ENCODE measurements around the gene APBB1IP.

Gene APBB1IP

GRCh38 chr10:26508016-26508415 lies 69.9 kb downstream of the APBB1IP start:
- no peak for DNase-seq (ENCODE audit: low read depth)

GRCh38 chr10:26509307-26509706 lies 71.2 kb downstream of the APBB1IP start:
- no peak for DNase-seq (ENCODE audit: low read depth)

GRCh38 chr10:26513101-26513500 lies 75.0 kb downstream of the APBB1IP start:
- DNase-seq (ENCODE audit: low read depth) = no peak

- DNase-seq (ENCODE audit: low read depth) = no peak
Observed at GRCh38 chr10:26516540-26517101, 78.5 kb downstream of the APBB1IP start.

- DNase-seq (ENCODE audit: low read depth) = no peak
Observed at GRCh38 chr10:26517141-26517867, 79.2 kb downstream of the APBB1IP start.

GRCh38 chr10:26519803-26520202 lies 81.7 kb downstream of the APBB1IP start:
- DNase-seq (ENCODE audit: low read depth) = no peak

- DNase-seq (ENCODE audit: low read depth) = no peak
Observed at GRCh38 chr10:26520575-26520974, 82.4 kb downstream of the APBB1IP start.

- DNase-seq (ENCODE audit: low read depth) = no peak
Observed at GRCh38 chr10:26524161-26524896, 86.2 kb downstream of the APBB1IP start.

- no peak for DNase-seq (ENCODE audit: low read depth)
Observed at GRCh38 chr10:26525586-26525985, 87.4 kb downstream of the APBB1IP start.

- DNase-seq (ENCODE audit: low read depth) = no peak
Observed at GRCh38 chr10:26527018-26527417, 88.9 kb downstream of the APBB1IP start.

- DNase-seq (ENCODE audit: low read depth) = no peak
Observed at GRCh38 chr10:26528048-26528447, 89.9 kb downstream of the APBB1IP start.

GRCh38 chr10:26528715-26529393 lies 90.7 kb downstream of the APBB1IP start:
- DNase-seq (ENCODE audit: low read depth) = no peak

GRCh38 chr10:26534384-26534783 lies 96.2 kb downstream of the APBB1IP start:
- DNase-seq (ENCODE audit: low read depth) = no peak

- no peak for DNase-seq (ENCODE audit: low read depth)
Observed at GRCh38 chr10:26540601-26541000, 102.5 kb downstream of the APBB1IP start.

GRCh38 chr10:26543567-26544306 lies 105.6 kb downstream of the APBB1IP start:
- DNase-seq (ENCODE audit: low read depth) = no peak

- DNase-seq (ENCODE audit: low read depth) = no peak
Observed at GRCh38 chr10:26544932-26545331, 106.8 kb downstream of the APBB1IP start.

- no peak for DNase-seq (ENCODE audit: low read depth)
Observed at GRCh38 chr10:26550774-26551526, 112.8 kb downstream of the APBB1IP start.

- no peak for DNase-seq (ENCODE audit: low read depth)
Observed at GRCh38 chr10:26554246-26554645, 116.1 kb downstream of the APBB1IP start.

GRCh38 chr10:26555719-26556368 lies 117.7 kb downstream of the APBB1IP start:
- DNase-seq (ENCODE audit: low read depth) = no peak

- no peak for DNase-seq (ENCODE audit: low read depth)
Observed at GRCh38 chr10:26556748-26557640, 118.9 kb downstream of the APBB1IP start.
